Right lobe of liver (tissue), 6 donors: ENCODE results near the gene PMFBP1. TPM values are rescaled to one million over a fixed set of nuclear protein-coding genes. Genes with fewer than 3 reads are reported as not detected.

Source experiments
- ATAC-seq, 4 donors: fragments of 200-7000 bp; cut with Tn5 transposase; one replicate each; pipeline ENCODE4 v1.9.1; 2020; ENCODE audit warnings: mild to moderate bottlenecking in 4 of 4, moderate library complexity in 4 of 4
- DNase-seq, 3 donors: peaks; one replicate each; pipeline ENCODE4 v3.0.0-alpha.2; 2020
- H3K27ac ChIP-seq, 3 donors: fragments of 200-600 bp; one replicate each; pipeline ENCODE4 v1.8.0; 2022
- H3K27me3 ChIP-seq, 2 donors: fragments of 200-600 bp; one replicate each; pipeline ENCODE4 v1.8.0; 2022
- H3K36me3 ChIP-seq, 4 donors: fragments of 200-600 bp; sonication (generic) in 1 of 4; one replicate each; pipeline versions ENCODE4 v1.5.1 to v1.8.0; 2017 to 2022; ENCODE audit warnings: control low read depth in 1 of 4
- H3K4me1 ChIP-seq, 4 donors: fragments of 200-600 bp; sonication (generic) in 1 of 4; one replicate each; pipeline versions ENCODE4 v1.5.1 to v1.8.0; 2017 to 2022; ENCODE audit warnings: control low read depth in 1 of 4
- H3K4me3 ChIP-seq, 3 donors: fragments of 200-600 bp; one replicate each; pipeline ENCODE4 v1.8.0; 2022
- H3K9me3 ChIP-seq, 4 donors: fragments of 200-600 bp; sonication (generic) in 1 of 4; one replicate each; pipeline versions ENCODE4 v1.5.1 to v1.8.0; 2017 to 2022; ENCODE audit warnings: control low read depth in 1 of 4
- CTCF ChIP-seq, 4 donors: fragments of 200-600 bp in 3 of 4; fragments of 450-650 bp in 1 of 4; IDR thresholded peaks; one replicate each; pipeline versions ENCODE4 v1.5.1 to v1.8.0; 2016 to 2022; ENCODE audit warnings: antibody characterized with exemption in 4 of 4, mild to moderate bottlenecking in 2 of 4
- POLR2A ChIP-seq: fragments of 450-650 bp; IDR thresholded peaks from one replicate; pipeline ENCODE4 v1.6.1; 2017; ENCODE audit warnings: antibody characterized with exemption, mild to moderate bottlenecking
- WGBS: methylation state at CpG from one replicate; pipeline ENCODE4 v1.1.6; 2018; ENCODE audit warnings: low coverage, low lambda C conversion rate; ENCODE audit not compliant: insufficient coverage; ENCODE audit errors: missing lambda C conversion rate; 5-methylcytosine and 5-hydroxymethylcytosine counted together
- intact Hi-C, 2 donors: fragments of 100-400 bp; cut with DNase I; formaldehyde crosslinking; loops; one replicate each; pipeline versions ENCODE4 v1.11.2 to v1.14.1; 2022
- total RNA-seq, 6 experiments: library from RNA; depleted of rRNA in 2 of 6; stranded (reverse); fragments of >200 nt in 2 of 6; fragmentation: NEBNext Ultra II Directional in 3 of 6; extraction: Animal tissue kit (Norgen Biotek cat#: 25700) in 3 of 6; gene quantifications; one replicate each; pipeline versions ENCODE4 v1.1.0 to v1.2.4, GENCODE V29; 2016 to 2023
- donor health status: DM: no; HTN: yes; CAD: no.
- donor health status: DM: no; HTN: no; CAD: no.
- donor health status: DM: no; HTN: no; CAD: no.
- donor health status: DM: no; HTN: yes; CAD: no.
- donor health status: DM: no; HTN: yes; CAD: no.

The PMFBP1 gene
- total RNA-seq, 6 experiments from 2014 or later = 0.09 to 0.53 (median 0.19) TPM; not detected in 2

GRCh38 chr16:72182976-72183375 lies 11.0 kb upstream of the PMFBP1 start:
- Histone ChIP-seq H3K4me1 (no peaks in the 10 kb centered on the region), H3K27ac (no peak overlapping the region), H3K4me3 (no peak overlapping the region), H3K27me3 (no peaks in the 10 kb centered on the region), H3K9me3 (no peaks in the 10 kb centered on the region), H3K36me3 (no peaks in the 10 kb centered on the region)
- ATAC-seq = no peak
- TF ChIP-seq POLR2A = no peak
- TF ChIP-seq CTCF (IDR thresholded peaks at IDR 0.05) = no peak
- intact Hi-C loops = no loop called here
- no peak for DNase-seq

GRCh38 chr16:72179204-72179970 lies 7.4 kb upstream of the PMFBP1 start:
- TF ChIP-seq POLR2A (no peak), CTCF (IDR thresholded peaks at IDR 0.05) (no peak)
- DNase-seq = no peak
- Histone ChIP-seq H3K36me3 (no peaks in the 10 kb centered on the region), H3K4me1 (no peaks in the 10 kb centered on the region), H3K27me3 (no peaks in the 10 kb centered on the region), H3K27ac (no peak overlapping the region), H3K9me3 (no peaks in the 10 kb centered on the region), H3K4me3 (no peak overlapping the region)
- no peak for ATAC-seq
- intact Hi-C loops = no loop called here
- WGBS = 50% methylated on average over 5 of the region's 5 CpGs

DNA sequence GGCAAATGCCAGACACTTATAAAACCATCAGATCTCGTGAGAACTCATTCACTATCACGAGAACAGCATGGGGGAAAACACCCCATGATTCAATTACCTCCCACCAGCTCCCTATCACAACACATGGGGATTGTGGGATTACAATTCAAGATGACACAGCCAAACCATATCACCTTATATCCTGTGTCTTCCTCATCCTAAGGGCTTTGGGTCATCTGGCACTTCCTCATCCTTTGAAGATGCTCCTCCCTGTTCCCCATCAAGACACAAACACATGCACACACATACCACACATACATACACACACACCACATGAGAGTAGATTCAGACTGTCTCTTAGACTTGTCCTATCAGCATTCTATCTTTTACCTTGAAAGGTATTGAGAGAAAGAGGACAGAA lies 2.8 kb upstream of the PMFBP1 start:
- ATAC-seq = no peak
- H3K9me3 ChIP-seq = no peaks in the 10 kb centered on the region
- DNase-seq = no peak
- WGBS = 62% methylated on average over 2 of the region's 2 CpGs
- TF ChIP-seq CTCF (IDR thresholded peaks at IDR 0.05) = no peak
- no peak for TF ChIP-seq POLR2A
- H3K27me3 ChIP-seq = no peaks in the 10 kb centered on the region
- no peak overlapping the region for H3K27ac ChIP-seq
- intact Hi-C loops = no loop called here
- H3K4me1 ChIP-seq = no peaks in the 10 kb centered on the region
- H3K36me3 ChIP-seq = no peaks in the 10 kb centered on the region
- H3K4me3 ChIP-seq = no peak overlapping the region

DNA sequence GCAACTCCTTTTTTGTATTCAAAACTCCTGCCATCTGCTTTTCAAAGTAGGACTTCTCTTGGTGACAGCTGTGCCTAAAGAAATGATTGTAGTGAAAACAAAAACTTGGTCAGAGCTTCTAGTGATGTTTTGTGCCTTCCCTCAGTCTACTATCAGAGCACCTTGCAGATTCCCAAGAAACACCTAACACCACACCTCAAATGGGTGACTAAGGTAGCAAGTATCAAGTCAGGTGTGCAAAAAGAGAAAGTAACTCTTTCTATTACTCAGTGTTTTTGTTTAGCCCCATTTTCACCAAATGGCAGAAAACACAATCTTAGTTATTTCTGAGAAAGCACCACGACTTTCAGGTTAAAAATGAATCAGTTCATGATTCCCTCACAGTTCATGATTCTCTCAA lies 2.0 kb upstream of the PMFBP1 start:
- no peak for ATAC-seq
- no peaks in the 10 kb centered on the region for H3K27me3 ChIP-seq
- 40% methylated on average over 1 of the region's 1 CpG for WGBS

More for the DNA sequence above, 2.0 kb upstream of the PMFBP1 start:
- DNase-seq = no peak
- Histone ChIP-seq H3K4me1 (no peaks in the 10 kb centered on the region), H3K36me3 (no peaks in the 10 kb centered on the region), H3K4me3 (no peak overlapping the region), H3K27ac (no peak overlapping the region), H3K9me3 (no peaks in the 10 kb centered on the region)
- intact Hi-C loops = no loop called here
- TF ChIP-seq CTCF (IDR thresholded peaks at IDR 0.05) = no peak
